Testis (tissue), 2 donors: ENCODE data around the gene ZNF573.

Source experiments
- POLR2A ChIP-seq: fragments of 450-650 bp; IDR thresholded peaks from one replicate; pipeline ENCODE4 v1.6.1; 2017; ENCODE audit warnings: antibody characterized with exemption, mild to moderate bottlenecking, moderate library complexity
- TF ChIP-seq, protein P1 (sequence below), 3 experiments: fragments of 450-650 bp in 2 of 3; fragments of 200-600 bp in 1 of 3; sonication (generic) in 1 of 3; IDR thresholded peaks; one replicate each; pipeline ENCODE4 v1.5.1; 2016 to 2019; ENCODE audit warnings: antibody characterized with exemption in 3 of 3, mild to moderate bottlenecking in 2 of 3, moderate library complexity in 1 of 3

DNA sequence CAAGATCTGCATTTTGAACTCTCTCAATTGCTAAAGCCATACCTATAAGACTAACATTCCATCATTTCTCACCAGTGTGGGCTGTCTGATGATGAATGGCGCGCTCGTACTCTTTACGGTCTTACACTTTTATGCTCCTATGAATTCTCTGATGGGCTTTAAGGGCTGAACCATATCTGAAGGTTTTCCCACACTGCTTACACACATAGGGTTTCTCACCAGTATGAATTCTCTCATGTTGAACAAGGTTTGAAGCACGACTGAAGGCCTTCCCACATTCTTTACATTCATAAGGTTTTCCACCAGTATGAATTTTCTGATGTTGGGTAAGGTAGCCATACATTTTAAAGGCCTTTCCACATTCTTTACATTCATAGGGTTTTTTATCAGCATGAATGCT lies 41.0 kb downstream of the ZNF573 start:
- TF ChIP-seq, protein P1, sequence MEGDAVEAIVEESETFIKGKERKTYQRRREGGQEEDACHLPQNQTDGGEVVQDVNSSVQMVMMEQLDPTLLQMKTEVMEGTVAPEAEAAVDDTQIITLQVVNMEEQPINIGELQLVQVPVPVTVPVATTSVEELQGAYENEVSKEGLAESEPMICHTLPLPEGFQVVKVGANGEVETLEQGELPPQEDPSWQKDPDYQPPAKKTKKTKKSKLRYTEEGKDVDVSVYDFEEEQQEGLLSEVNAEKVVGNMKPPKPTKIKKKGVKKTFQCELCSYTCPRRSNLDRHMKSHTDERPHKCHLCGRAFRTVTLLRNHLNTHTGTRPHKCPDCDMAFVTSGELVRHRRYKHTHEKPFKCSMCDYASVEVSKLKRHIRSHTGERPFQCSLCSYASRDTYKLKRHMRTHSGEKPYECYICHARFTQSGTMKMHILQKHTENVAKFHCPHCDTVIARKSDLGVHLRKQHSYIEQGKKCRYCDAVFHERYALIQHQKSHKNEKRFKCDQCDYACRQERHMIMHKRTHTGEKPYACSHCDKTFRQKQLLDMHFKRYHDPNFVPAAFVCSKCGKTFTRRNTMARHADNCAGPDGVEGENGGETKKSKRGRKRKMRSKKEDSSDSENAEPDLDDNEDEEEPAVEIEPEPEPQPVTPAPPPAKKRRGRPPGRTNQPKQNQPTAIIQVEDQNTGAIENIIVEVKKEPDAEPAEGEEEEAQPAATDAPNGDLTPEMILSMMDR (IDR thresholded peaks at IDR 0.05), result no peak
- TF ChIP-seq POLR2A, result no peak
